ENCODE results near the gene FAM83F.
"Not testable (repeated sequence)": the region's sequence is repeated elsewhere in the genome, so short reads cannot be mapped to it uniquely, and the experiment has no call there.

FAM83F gene

GRCh38 chr22:39966470-39966869 is 28.3 kb upstream of the FAM83F start:
- DNase-seq, result no peak

- DNase-seq, result no peak
These were observed 27.5 kb upstream of the FAM83F start for GRCh38 chr22:39967103-39967829.

DNA sequence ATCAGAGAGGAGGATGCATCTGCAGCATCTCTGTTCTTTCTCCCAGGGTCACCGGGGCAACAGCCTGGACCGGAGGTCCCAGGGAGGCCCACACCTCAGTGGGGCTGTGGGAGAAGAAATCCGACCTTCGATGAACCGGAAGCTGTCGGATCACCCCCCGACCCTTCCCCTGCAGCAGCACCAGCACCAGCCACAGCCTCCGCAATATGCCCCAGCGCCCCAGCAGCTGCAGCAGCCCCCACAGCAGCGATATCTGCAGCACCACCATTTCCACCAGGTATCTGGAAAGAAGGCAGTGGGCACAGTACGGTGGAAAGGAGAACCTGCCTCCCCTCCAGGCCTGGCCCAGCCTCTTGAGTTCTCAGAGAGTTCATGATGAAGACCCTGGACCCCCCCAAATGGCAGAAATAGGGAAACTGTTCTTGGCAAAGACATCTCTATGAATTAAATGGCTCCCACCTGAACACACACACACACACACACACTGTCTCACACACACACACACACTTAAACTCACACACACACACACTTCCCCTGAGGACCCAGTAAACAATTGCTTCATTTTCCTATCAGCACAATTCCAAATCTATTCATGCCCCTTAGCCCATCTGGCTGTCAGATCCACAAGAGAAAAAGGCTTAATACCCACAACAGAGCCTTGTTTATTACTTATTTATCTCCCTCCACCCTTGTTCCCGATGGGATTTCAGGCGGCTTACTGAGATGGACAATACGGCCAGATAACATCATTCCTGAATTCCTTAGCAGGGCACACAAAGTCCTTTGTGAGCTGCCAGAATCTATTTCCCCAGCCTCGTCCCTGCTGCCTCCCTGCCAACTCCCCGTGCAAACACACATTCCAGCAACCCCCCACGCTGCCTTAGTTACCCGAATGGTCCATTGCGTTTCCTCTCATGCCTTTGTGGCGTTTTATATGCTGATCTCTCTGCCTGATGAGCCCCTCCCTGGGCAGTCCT is 26.5 kb upstream of the FAM83F start:
- no peak for DNase-seq

DNA sequence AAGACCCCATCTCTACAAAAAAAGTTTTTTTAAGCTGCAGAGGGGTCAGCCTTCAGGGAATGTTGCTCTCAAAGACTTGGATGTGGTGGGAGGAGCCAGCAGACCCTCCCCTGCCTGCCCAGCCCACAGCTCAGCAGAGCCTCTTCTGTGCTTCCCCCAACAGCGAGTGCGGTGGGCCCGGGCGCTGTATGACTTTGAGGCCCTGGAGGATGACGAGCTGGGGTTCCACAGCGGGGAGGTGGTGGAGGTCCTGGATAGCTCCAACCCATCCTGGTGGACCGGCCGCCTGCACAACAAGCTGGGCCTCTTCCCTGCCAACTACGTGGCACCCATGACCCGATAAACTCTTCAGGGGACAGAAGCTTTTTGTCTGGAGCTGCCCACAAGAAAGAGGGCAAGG is 24.0 kb upstream of the FAM83F start:
- DNase-seq, result no peak

DNA sequence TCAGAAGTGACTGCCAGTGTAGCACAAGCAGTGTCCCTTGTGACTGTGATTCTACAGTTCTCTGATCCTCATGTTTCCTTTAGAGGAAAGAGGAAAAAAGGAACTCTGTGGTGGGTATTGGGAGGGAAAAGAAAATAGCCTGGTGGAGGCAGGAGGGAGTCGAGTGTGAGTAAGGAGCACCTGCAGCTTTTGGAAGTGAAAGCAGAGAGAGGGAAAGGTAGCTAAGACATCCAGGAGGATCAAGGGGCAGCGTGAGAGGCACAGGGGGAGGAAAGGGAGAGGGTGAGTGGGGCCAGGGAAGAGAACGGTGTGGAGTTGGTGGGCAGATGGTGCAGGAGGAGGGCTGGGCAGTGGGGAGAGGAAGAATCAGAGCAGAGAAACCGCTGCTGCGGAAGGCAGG is 22.1 kb upstream of the FAM83F start:
- no peak for DNase-seq

DNA sequence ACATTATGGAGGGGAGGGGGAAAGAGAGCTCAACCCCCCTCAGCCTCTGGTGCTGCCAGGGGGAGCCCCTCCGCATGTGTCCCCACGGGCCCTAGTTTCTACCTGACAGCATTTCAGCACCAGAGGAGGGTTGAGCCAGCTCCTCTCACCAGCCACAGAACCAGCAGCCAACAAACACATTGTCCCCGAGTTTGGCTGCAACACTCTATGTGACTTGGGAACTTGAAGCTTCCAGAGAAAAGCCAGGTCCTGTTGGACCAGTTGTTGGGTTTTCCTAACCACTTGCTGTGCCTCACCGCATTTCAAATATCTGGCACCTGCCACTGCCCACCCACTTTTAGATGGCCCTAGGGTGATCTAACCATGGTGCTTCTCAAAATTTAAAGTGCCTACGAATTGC is 21.1 kb upstream of the FAM83F start:
- no peak for DNase-seq

DNA sequence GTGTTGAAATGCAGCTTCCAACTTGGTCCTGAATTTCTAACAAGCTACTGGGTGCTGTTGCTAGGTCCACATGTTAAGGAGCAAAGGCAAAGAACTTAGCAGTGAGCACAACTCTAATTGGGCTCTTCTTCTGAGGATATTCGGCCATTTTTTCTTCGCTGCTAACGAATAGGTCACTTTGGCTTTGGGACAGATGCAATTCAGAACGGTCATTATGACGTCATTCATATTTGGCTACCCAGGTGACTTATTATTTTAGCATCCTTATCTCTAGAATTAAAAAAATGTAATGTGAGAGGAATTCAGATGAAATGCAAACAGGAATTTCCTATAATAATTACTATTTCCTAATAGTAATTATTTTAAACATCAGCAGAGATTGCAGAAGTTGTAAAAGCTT is 20.7 kb upstream of the FAM83F start:
- no peak for DNase-seq

GRCh38 chr22:39979048-39979447 is 15.7 kb upstream of the FAM83F start:
- no peak for DNase-seq

GRCh38 chr22:39979458-39979857 is 15.3 kb upstream of the FAM83F start:
- no peak for DNase-seq

DNA sequence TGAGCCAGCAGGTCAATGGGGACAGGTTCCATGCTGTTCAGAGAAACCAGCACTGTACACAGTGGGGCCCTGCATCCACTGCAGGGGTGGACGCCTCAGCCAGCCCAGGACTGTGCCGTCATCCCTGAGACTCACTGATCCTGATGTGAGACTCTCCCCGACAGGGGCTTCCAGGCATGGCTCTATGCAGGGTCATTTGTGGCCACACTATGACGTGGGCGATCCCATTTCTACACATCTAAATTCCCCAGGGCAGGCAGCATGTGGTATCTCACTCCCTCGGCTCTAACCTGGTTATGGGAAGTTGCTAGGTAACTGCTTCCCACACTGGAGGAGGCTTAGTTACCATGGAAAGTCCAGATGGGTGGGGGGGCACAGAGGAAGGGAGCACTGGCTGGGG is 14.2 kb upstream of the FAM83F start:
- no peak for DNase-seq

- no peak for DNase-seq
These were observed 11.4 kb upstream of the FAM83F start for GRCh38 chr22:39983346-39983745.

DNA sequence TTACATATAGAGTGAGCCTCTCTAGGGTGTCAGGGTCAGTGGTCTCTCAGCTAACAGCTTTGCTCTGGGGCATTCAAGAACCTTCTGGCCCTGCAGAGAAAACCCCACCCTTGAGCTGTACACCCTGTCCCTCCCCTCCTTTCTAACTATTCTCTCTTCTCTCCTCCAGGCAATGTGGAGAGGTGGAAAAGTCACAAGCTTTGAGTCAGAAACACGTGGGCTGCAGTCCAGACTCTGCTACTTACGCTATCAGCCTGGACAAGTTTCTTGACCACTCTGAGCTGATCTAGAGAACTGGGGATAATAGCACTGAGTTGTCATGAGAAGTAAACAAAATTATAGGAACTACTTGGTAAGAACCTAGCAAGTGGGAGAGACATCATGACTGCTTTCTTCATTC is 10.7 kb upstream of the FAM83F start:
- no peak for DNase-seq

DNA sequence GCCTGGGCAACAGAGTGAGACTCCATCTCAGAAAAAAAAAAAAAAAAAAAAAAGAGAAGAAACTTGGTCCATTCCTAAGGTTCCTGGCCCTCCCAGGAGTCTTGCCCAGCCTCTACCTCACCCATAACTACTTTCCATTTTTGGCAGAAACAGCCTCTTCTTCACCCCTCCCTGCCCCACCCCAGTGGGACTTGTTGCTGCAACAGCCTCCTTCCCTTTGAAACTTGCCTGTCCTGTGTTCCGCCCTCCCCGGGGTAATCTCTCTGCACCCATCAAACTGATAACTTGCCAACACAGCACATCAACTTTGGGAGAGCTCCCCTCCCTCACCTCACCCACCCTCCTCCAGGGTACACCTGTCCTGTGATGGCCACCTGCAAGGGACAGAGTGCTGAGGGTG is 10.0 kb upstream of the FAM83F start:
- DNase-seq, result no peak

- DNase-seq, result no peak
These were observed 9.2 kb upstream of the FAM83F start for GRCh38 chr22:39985383-39986035.

- DNase-seq, result no peak
These were observed 6.2 kb upstream of the FAM83F start for GRCh38 chr22:39988386-39989114.

GRCh38 chr22:39989633-39990032 is 5.1 kb upstream of the FAM83F start:
- no peak for DNase-seq

- no peak for DNase-seq
These were observed 4.1 kb upstream of the FAM83F start for GRCh38 chr22:39990686-39991085.

DNA sequence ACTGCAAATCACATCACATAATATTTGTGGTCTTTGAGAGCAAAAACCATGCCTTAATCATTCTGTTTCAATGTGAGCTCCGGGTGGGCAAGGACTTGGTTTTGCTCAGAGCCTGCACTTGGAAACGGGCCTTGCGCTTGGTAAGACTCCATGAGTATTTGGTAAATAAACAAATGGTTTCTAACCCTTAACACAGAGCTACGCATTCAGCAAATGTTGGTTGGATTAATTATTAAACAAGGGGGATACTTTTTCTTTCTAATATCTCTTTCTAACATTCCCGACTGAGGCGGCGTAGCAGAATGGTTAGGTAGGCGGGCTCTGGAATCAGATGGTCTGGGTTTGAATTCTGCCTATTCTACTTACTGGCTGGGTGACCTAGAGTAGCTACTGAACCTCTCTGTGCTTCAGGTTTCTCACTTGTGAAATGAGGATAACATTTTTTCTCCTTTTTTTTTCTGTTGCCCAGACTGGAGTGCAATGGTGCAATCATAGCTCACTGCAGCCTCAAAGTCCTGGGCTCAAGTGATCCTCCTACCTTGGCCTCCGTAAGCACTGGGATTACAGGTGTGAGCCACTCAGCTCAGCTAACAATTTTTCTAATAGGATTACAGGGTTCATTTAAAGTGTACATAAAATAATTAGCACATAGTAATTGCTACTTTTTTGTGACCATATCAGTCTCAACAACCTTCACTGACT is 3.4 kb upstream of the FAM83F start:
- no peak for DNase-seq

DNA sequence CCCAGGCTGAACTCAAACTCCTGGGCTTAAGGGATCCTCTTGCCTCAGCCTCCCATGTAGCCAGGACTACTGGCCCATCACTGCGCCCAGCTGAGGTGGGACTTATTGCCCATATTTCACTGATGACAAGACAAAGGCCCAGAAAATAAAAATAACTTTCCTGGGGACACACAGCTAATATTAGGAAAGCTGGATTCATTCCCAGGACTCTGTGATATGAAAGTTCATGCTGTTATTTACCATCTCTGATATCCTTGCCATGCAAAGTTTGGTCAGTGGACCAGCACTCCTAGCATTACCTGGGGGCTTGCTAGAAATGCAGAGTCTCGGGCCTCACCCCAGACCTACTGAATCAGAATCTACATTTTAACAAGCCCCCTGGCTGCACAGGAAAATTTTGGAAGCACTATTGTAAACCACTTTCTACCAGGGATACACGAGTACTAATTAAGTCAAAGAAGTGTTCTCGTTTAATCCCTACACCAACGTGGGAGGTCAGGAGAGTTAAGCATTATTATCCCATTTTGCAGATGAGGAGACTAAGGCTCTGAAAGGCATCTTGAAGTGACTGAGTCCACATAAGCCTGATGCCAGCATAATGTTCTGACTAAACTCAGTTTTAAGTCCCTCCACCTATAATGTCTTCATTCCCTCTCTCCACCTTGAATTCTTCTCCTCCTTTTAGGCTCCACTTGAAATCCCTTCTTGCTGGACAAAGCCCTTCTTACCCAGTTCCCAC is 2.5 kb upstream of the FAM83F start:
- DNase-seq, result no peak

DNA sequence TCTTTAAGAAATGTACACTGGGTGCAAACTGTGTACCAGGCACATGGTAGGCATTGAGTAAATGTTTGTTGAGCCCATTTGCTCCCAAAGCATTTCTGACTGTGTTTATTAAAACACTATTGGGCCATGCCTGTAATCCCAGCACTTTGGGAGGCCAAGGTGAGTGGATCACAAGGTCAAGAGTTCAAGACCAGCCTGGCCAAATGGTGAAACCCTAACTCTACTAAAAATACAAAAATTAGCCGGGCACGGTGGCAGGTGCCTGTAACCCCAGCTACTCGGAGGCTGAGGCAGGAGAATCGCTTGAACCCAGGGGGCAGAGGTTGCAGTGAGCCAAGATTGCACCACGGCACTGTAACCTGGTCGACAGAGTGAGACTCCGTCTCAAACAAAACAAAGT is 1.9 kb upstream of the FAM83F start:
- not testable (repeated sequence) for DNase-seq

DNA sequence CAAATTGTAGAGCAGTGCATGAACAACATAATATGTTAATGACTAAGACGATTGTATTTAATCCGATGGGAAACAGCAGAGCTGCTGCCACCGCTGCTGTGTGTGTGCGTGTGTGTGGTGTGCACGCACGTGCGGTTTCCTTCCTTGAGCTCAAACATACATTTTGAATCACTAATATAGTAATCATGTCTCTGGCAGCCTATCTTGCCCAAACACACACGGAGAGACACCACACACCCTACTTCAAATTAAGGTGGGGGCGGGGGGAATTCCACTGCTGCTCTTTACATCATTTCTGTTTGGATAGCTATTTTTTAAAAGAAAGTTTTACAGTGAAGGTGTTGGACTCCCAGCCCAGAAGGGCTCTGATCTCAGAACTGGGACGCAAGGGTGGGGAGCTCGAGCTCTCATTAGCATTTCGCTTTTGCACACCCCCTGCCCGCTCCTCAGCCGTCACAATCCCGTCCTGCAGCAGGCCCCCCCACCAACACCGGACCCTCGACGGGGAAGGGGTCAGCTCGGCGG is 651 bp upstream of the FAM83F start:
- DNase-seq, result no peak

Measured in DMS 273 treated with DMSO at 0.1 percent for 48 hours (cell line).